OCI-LY3 (cell line): ENCODE data around the gene GPR39.

Experiments
- H2AFZ ChIP-seq: fragments of 200-600, 300-600 bp; shearing (Covaris generic); 2 replicates; pipeline ENCODE4 v1.6.0; 2014; ENCODE audit warnings: antibody characterized with exemption, low read depth, low read length
- H3K27ac ChIP-seq: fragments of 200-600, 300-600 bp; sonication (generic); 2 replicates; pipeline ENCODE4 v1.5.1; 2014; ENCODE audit warnings: mild to moderate bottlenecking, low read length, moderate library complexity, mixed read lengths
- H3K27me3 ChIP-seq: fragments of 200-600, 300-600 bp; sonication (generic); 2 replicates; pipeline ENCODE4 v1.6.1; 2014; ENCODE audit warnings: low read depth, low read length, mixed read lengths
- H3K36me3 ChIP-seq: fragments of 200-600, 300-600 bp; sonication (generic); replicated peaks from 2 replicates; pipeline ENCODE3; 2014; ENCODE audit warnings: low read depth, low read length, mixed read lengths
- H3K4me1 ChIP-seq: fragments of 300-600, 200-600 bp; sonication (generic); 2 replicates; pipeline ENCODE4 v1.6.1; 2014; ENCODE audit warnings: low read length, mixed read lengths
- H3K4me2 ChIP-seq: fragments of 200-600, 300-600 bp; sonication (generic); 2 replicates; pipeline ENCODE4 v1.6.1; 2014; ENCODE audit warnings: low read length, mixed read lengths
- H3K4me3 ChIP-seq: fragments of 300-600, 200-600 bp; sonication (generic); 2 replicates; pipeline ENCODE4 v1.5.1; 2014; ENCODE audit warnings: antibody characterized with exemption, mild to moderate bottlenecking, low read length, moderate library complexity
- H3K79me2 ChIP-seq: fragments of 300-600, 200-600 bp; shearing (Covaris generic); 2 replicates; pipeline ENCODE4 v1.6.1; 2014; ENCODE audit warnings: mild to moderate bottlenecking, low read length, mixed read lengths
- H3K9ac ChIP-seq: fragments of 300-600, 200-600 bp; shearing (Covaris generic); 2 replicates; pipeline ENCODE4 v1.6.0; 2014; ENCODE audit warnings: mild to moderate bottlenecking, low read length, moderate library complexity
- H3K9me3 ChIP-seq: fragments of 200-600, 300-600 bp; shearing (Covaris generic); 2 replicates; pipeline ENCODE4 v1.6.1; 2014; ENCODE audit warnings: low read length, mixed read lengths; ENCODE audit not compliant: insufficient read depth
- H4K20me1 ChIP-seq: fragments of 200-600, 300-600 bp; sonication (generic); 2 replicates; pipeline ENCODE4 v1.6.1; 2016; ENCODE audit warnings: low read length, mixed read lengths; ENCODE audit not compliant: insufficient read depth
- EZH2phosphoT487 ChIP-seq: fragments of 200-600 bp; shearing (Covaris generic); IDR thresholded peaks from 2 replicates; pipeline ENCODE4 v1.6.1; 2018; ENCODE audit warnings: antibody characterized with exemption, mixed run types, low read depth
- TF ChIP-seq, protein P1 (sequence below): fragments of 200-600, 300-600 bp; sonication (generic); IDR thresholded peaks from 2 replicates; pipeline ENCODE4 v1.5.1; 2014; ENCODE audit warnings: antibody characterized with exemption, low read length, low read depth

GPR39 gene

DNA sequence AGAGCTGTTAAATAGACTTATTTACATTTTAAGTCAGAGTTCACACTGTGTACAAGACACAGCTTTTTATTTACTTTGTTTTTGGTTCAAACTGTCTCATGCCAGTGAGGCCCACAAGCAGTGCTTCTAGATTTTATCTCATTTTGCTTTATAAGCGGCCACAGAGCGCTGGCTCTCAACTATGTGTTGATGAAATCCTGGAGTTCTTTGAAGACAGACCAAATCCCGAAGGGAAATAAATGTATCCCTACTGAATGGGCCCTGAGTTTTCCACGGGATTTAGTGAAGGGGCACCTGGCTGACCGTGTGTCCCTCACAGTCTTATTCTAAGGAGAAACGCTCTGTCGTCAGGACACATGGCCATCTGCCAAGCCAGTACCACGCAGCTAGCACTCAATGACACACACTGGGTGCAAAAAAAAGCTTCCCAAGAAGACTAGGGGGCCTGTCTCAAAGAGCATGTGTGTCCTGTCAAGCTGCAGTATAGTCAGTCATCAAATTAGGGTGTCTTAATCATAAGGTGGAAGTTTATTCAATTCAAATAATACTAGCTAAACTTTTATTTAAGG lies 230.0 kb downstream of the GPR39 start:
- no peak overlapping the region for H2AFZ ChIP-seq
- no peaks in the 10 kb centered on the region for H4K20me1 ChIP-seq
- no peaks in the 10 kb centered on the region for H3K36me3 ChIP-seq
- H3K27ac ChIP-seq: no peak overlapping the region
- H3K79me2 ChIP-seq: no peaks in the 10 kb centered on the region
- H3K9ac ChIP-seq: no peak overlapping the region
- H3K27me3 ChIP-seq: 0 out of 2 replicates have a peak, but pooled peaks cover 2% of the 10 kb centered on the region
- H3K4me3 ChIP-seq: no peak overlapping the region
- no peaks in the 10 kb centered on the region for H3K4me1 ChIP-seq
- H3K9me3 ChIP-seq: no peaks in the 10 kb centered on the region
- TF ChIP-seq EZH2phosphoT487: no peak
- TF ChIP-seq, protein P1, sequence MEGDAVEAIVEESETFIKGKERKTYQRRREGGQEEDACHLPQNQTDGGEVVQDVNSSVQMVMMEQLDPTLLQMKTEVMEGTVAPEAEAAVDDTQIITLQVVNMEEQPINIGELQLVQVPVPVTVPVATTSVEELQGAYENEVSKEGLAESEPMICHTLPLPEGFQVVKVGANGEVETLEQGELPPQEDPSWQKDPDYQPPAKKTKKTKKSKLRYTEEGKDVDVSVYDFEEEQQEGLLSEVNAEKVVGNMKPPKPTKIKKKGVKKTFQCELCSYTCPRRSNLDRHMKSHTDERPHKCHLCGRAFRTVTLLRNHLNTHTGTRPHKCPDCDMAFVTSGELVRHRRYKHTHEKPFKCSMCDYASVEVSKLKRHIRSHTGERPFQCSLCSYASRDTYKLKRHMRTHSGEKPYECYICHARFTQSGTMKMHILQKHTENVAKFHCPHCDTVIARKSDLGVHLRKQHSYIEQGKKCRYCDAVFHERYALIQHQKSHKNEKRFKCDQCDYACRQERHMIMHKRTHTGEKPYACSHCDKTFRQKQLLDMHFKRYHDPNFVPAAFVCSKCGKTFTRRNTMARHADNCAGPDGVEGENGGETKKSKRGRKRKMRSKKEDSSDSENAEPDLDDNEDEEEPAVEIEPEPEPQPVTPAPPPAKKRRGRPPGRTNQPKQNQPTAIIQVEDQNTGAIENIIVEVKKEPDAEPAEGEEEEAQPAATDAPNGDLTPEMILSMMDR: no peak
- no peak overlapping the region for H3K4me2 ChIP-seq

DNA sequence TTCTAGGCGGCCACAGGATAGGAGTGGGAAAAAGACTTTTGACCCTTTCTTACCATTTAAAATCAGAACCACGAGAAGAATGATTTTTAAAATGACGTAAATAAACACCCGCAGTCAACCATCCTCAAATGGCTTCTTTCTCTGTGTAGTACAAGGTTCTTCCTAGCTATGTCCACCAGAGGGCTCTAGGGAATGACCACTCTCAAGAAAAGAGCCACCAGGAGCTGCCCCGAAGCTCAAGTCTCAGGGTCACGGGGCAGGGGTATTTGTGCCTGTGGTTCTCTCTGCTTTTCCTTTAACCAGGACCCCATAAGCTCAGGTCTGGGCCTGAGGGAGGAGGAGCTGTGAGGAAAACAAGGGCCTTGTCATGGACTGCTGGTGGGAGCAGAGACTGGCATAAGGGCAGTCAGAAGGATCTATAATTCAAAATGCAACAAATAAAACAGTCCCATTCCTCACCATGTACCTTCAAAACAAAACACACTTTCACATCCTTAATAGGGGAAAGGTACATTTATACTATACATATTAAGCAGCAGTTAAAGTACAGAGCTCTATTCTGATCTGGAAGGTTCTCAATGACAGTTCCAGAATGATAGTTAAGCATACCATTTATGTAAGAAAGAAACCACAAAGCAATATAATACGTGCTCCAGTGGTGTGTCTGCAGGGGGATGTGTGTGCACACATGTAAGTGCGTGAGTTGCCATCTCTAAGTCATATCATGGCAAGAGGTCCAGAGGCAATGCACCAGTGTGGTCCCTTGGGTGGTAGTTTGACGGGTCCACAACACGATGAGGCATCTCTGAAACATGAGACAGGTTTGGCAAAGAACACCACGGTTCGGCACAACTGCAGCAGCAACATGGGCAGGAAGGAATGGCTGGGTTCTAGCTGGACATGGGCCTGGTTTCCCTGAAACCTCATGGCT lies 234.8 kb downstream of the GPR39 start:
- TF ChIP-seq, protein P1: no peak; the same call in 1 of the 2 replicates
- no peak for TF ChIP-seq EZH2phosphoT487
- no peaks in the 10 kb centered on the region for H3K9me3 ChIP-seq
- no peaks in the 10 kb centered on the region for H3K4me1 ChIP-seq
- H3K27ac ChIP-seq: no peak overlapping the region
- no peaks in the 10 kb centered on the region for H3K27me3 ChIP-seq
- H3K9ac ChIP-seq: no peak overlapping the region
- H3K36me3 ChIP-seq: no peaks in the 10 kb centered on the region
- no peaks in the 10 kb centered on the region for H4K20me1 ChIP-seq
- H3K4me3 ChIP-seq: no peak overlapping the region
- H2AFZ ChIP-seq: no peak overlapping the region
- no peaks in the 10 kb centered on the region for H3K79me2 ChIP-seq
- no peak overlapping the region for H3K4me2 ChIP-seq

DNA sequence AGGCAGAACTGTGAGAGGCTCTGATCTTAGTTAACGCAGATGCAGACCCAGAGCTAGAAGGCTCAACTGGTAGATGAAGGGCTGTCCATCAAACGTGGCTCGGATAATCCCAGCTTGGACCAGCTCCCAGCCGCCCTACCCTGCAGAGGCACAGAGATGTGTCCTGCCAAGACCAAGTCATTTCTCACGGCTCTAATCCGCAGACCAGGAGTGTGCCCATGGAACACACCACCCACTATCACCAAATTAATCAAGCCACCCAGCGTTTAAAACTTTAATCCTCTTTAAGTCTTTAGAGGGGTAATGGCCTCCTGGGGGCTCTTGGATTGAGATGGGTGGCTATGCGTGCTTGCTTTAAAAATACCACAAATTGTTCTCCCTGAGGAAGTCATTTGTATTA lies 235.9 kb downstream of the GPR39 start:
- no peaks in the 10 kb centered on the region for H3K4me1 ChIP-seq
- TF ChIP-seq, protein P1: no peak
- TF ChIP-seq EZH2phosphoT487: no peak
- no peaks in the 10 kb centered on the region for H4K20me1 ChIP-seq
- no peaks in the 10 kb centered on the region for H3K27me3 ChIP-seq
- no peak overlapping the region for H3K4me2 ChIP-seq
- no peak overlapping the region for H3K9ac ChIP-seq
- H3K4me3 ChIP-seq: no peak overlapping the region
- no peaks in the 10 kb centered on the region for H3K9me3 ChIP-seq
- H3K27ac ChIP-seq: no peak overlapping the region
- H2AFZ ChIP-seq: no peak overlapping the region
- no peaks in the 10 kb centered on the region for H3K36me3 ChIP-seq
- no peaks in the 10 kb centered on the region for H3K79me2 ChIP-seq

DNA sequence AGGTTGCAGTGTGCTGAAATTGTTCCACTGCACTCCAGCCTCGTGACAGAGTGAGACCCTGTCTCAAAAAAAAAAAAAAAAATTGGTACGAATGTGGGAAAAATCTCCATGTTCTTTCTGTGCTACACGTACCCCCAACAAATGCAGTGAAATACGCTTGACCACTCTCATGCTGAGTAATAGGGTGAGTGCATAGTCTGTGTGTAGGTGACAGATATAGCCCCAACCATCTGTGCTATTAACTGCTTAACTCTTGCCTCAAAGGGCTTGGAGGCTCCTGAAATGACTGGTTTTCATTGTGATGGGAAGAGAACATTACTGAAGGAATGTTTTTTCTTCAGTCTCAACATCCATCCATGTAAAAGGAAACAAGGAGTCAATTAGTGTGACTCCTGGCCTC lies 237.7 kb downstream of the GPR39 start:
- Histone ChIP-seq H3K9ac (no peak overlapping the region), H4K20me1 (no peaks in the 10 kb centered on the region), H3K9me3 (no peaks in the 10 kb centered on the region), H3K4me3 (no peak overlapping the region), H3K4me2 (no peak overlapping the region), H2AFZ (no peak overlapping the region), H3K36me3 (no peaks in the 10 kb centered on the region), H3K4me1 (no peaks in the 10 kb centered on the region), H3K79me2 (no peaks in the 10 kb centered on the region), H3K27me3 (no peaks in the 10 kb centered on the region), H3K27ac (no peak overlapping the region)
- TF ChIP-seq, protein P1: no peak
- TF ChIP-seq EZH2phosphoT487: no peak
